Measurements from ENCODE around the gene NPEPL1. TPM values are rescaled to one million over a fixed set of nuclear protein-coding genes. Genes with fewer than 3 reads are reported as not detected.

The NPEPL1 gene
- total RNA-seq, 3 donors from 2014 or later: 26.8 to 35.7 (median 30.8) TPM

DNA sequence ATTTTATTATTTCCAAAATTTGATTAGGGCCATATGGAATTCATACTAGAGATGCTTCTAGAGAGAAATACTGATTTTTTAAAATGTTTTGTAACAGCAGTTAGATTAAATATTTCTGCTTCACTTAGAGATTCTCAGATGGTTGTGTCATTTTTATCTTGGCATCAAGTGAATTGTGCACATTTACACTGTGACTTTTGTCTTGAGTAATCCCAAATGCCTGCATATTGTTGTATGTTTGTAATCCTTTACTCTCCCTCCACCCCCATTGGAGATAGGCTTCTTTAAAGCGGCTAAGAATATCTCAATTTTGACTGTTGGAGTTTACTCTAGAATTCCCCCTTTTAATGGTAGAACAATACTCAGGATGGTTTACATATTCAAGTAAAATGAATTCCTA, 22.5 kb upstream of the NPEPL1 start:
- no peak for DNase-seq (ENCODE audit: low spot score in 2 of 2)
- Histone ChIP-seq H3K9me3 (no peaks in the 10 kb centered on the region), H3K36me3 (peaks cover 3% of the 10 kb centered on the region)

GRCh38 chr20:58670659-58671058, 21.9 kb upstream of the NPEPL1 start:
- Histone ChIP-seq H3K9me3 (no peaks in the 10 kb centered on the region), H3K4me1 (no peaks in the 10 kb centered on the region), H3K4me3 (no peak overlapping the region), H3K27ac (no peak overlapping the region), H3K27me3 (no peaks in the 10 kb centered on the region), H3K36me3 (peaks cover 3% of the 10 kb centered on the region)
- intact Hi-C loops (cut with DNase I; ENCODE audit: low total_unique reads): no loop called here
- TF ChIP-seq POLR2A (IDR thresholded peaks at IDR 0.05) (no peak), POLR2AphosphoS5 (IDR thresholded peaks at IDR 0.05) (no peak)
- TF ChIP-seq, protein P1, sequence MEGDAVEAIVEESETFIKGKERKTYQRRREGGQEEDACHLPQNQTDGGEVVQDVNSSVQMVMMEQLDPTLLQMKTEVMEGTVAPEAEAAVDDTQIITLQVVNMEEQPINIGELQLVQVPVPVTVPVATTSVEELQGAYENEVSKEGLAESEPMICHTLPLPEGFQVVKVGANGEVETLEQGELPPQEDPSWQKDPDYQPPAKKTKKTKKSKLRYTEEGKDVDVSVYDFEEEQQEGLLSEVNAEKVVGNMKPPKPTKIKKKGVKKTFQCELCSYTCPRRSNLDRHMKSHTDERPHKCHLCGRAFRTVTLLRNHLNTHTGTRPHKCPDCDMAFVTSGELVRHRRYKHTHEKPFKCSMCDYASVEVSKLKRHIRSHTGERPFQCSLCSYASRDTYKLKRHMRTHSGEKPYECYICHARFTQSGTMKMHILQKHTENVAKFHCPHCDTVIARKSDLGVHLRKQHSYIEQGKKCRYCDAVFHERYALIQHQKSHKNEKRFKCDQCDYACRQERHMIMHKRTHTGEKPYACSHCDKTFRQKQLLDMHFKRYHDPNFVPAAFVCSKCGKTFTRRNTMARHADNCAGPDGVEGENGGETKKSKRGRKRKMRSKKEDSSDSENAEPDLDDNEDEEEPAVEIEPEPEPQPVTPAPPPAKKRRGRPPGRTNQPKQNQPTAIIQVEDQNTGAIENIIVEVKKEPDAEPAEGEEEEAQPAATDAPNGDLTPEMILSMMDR (IDR thresholded peaks at IDR 0.05): no peak
- DNase-seq (ENCODE audit: low spot score in 2 of 2): no peak

More for the DNA sequence above, 22.5 kb upstream of the NPEPL1 start:
- Histone ChIP-seq H3K4me1 (no peaks in the 10 kb centered on the region), H3K27me3 (no peaks in the 10 kb centered on the region), H3K27ac (no peak overlapping the region), H3K4me3 (no peak overlapping the region)
- intact Hi-C loops (cut with DNase I; ENCODE audit: low total_unique reads): no loop called here
- TF ChIP-seq POLR2AphosphoS5 (IDR thresholded peaks at IDR 0.05) (no peak), POLR2A (IDR thresholded peaks at IDR 0.05) (no peak)
- TF ChIP-seq, protein P1 (IDR thresholded peaks at IDR 0.05): no peak

DNA sequence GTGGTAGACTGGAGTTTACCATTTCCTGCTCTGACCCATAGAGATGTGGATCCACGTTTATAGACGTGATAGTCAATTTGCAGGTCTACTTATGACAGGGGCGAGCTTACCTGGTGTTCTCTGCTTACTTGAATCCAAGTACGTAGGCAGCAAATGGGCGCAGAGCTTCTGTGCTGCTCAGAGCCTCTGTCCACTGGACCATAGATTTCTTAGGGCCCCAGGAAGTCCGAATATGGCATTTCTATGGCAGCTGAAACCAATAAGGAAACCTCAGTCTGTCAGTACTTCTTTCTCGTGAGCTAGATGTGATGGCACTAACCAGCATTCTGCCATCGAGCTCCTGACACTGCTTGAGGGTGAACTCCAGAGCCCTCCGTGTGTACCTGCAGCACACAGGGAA, 19.5 kb upstream of the NPEPL1 start:
- Histone ChIP-seq H3K4me3 (no peak overlapping the region), H3K27me3 (no peaks in the 10 kb centered on the region), H3K27ac (no peak overlapping the region), H3K4me1 (no peaks in the 10 kb centered on the region), H3K36me3 (peaks cover 3% of the 10 kb centered on the region), H3K9me3 (no peaks in the 10 kb centered on the region)
- intact Hi-C loops (cut with DNase I; ENCODE audit: low total_unique reads): no loop called here
- DNase-seq (ENCODE audit: low spot score in 2 of 2): no peak
- TF ChIP-seq POLR2AphosphoS5 (IDR thresholded peaks at IDR 0.05) (no peak), POLR2A (IDR thresholded peaks at IDR 0.05) (no peak)
- TF ChIP-seq, protein P1 (IDR thresholded peaks at IDR 0.05): no peak

- intact Hi-C loops (cut with DNase I; ENCODE audit: low total_unique reads): no loop called here
- Histone ChIP-seq H3K4me3 (no peak overlapping the region), H3K36me3 (peaks cover 3% of the 10 kb centered on the region), H3K9me3 (no peaks in the 10 kb centered on the region), H3K4me1 (no peaks in the 10 kb centered on the region), H3K27ac (no peak overlapping the region), H3K27me3 (no peaks in the 10 kb centered on the region)
- TF ChIP-seq POLR2AphosphoS5 (IDR thresholded peaks at IDR 0.05) (no peak), POLR2A (IDR thresholded peaks at IDR 0.05) (no peak)
- TF ChIP-seq, protein P1 (IDR thresholded peaks at IDR 0.05): no peak
- DNase-seq (ENCODE audit: low spot score in 2 of 2): no peak
These were observed 17.4 kb upstream of the NPEPL1 start for GRCh38 chr20:58675146-58675584.

DNA sequence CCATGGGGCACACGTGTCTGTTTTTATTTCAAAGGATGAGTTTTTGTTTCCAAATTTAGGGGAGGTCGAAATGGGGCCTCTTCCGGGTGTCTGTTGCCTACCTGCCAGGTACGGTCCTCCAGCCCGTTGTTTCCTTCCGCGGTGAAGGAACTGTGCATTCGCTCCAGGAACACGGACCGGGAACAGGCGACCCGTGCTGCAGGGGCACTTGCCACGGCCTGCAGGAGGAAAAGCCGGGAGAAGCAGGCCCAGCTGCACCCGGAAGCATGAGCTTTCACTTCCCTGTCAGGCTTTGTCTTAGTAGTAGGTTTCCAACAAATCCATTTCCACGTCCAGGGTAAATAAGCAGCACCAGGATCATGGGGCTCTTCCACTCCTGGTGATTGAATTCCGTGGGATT, 17.0 kb upstream of the NPEPL1 start:
- DNase-seq (ENCODE audit: low spot score in 2 of 2): no peak
- no peak overlapping the region for H3K27ac ChIP-seq
- H3K36me3 ChIP-seq: peaks cover 3% of the 10 kb centered on the region
- intact Hi-C loops (cut with DNase I; ENCODE audit: low total_unique reads): no loop called here
- TF ChIP-seq POLR2AphosphoS5 (IDR thresholded peaks at IDR 0.05) (no peak), POLR2A (IDR thresholded peaks at IDR 0.05) (no peak)
- TF ChIP-seq, protein P1 (IDR thresholded peaks at IDR 0.05): no peak
- H3K27me3 ChIP-seq: no peaks in the 10 kb centered on the region
- no peak overlapping the region for H3K4me3 ChIP-seq
- no peaks in the 10 kb centered on the region for H3K9me3 ChIP-seq
- H3K4me1 ChIP-seq: no peaks in the 10 kb centered on the region

All from breast epithelium (tissue), 4 donors.